SIG-M5 treated with dmso at 0.1 percent for 504 hours (cell line): Measurements from ENCODE around the gene LDLRAD4.

Source experiments
- DNase-seq: peaks from one replicate; lab custom pipeline; 2025; ENCODE audit not compliant: unreplicated experiment; lab: John Stamatoyannopoulos, UW

LDLRAD4 gene

GRCh38 chr18:13577781-13578180, 359.2 kb downstream of the LDLRAD4 start:
- no peak for DNase-seq

DNA sequence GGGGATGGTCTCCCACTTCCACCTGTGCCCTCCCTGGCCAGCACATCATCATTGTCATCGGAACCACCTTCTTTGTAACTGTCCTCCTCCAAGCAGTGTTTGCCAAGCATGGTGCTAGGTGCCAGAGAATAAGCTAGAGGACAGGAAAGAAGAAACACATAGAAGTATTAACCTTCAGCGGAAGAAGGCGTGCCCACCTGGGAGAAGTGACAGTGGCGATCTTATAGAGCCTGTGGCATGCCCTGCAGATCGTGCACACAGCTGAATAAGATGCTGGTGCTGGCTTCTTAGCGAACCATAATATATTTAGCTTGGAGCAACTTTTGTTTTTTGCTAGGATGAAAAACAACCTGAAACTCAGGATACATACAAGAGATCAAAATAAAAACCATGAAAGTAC, 359.8 kb downstream of the LDLRAD4 start:
- no peak for DNase-seq

- no peak for DNase-seq
Observed at GRCh38 chr18:13579874-13580273, 361.3 kb downstream of the LDLRAD4 start.

DNA sequence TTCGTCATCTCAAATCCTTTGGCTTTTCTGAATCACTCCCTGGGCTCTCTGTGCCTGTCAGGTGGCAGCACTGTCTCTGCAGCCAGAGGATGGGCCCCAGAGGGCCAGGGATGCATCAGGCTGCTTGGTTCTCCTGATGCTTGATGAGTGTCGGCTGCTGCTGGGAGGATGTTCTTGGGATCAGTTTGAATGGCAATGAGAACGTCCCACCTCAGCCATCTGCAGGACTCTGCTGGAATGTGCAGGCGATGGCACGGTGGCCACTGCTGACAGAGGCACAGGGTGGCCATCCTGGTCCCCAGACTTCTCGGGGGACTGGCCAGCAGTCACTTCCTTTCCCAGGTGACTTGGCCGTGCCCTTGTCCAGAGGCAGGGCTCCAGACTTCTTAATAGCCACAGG, 361.8 kb downstream of the LDLRAD4 start:
- no peak for DNase-seq

GRCh38 chr18:13580991-13581390, 362.4 kb downstream of the LDLRAD4 start:
- no peak for DNase-seq

DNA sequence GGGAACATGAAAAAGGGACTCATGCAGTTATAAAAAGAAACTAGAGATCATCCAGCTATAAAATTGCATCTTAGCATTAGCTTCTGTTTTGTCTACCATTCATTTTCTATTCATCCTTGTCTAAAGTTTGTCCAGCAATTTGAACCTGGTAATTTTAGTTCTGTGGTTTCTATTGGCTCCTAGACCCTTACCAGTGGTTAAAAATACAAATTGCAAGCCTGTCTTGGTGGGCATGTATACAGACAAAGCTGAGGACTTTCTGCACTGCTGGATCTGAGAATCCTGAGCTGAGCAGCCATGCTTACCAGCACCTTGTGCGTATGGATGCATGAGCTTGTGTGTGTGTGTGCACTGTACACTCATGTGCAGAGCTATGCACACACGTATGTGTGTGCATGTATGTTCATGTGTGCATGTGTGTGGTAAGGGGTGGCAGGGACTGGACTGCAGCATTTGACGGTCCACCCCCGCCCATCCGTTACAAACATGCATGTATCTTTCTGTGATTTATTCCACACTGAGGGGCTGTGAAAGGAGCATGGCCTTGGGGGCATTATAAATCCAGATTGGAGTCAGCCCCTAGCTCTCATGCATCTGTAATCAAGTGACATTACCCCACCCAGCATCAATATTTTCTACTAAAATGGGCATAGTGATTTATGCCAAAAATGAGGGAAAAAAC, 363.1 kb downstream of the LDLRAD4 start:
- no peak for DNase-seq

DNA sequence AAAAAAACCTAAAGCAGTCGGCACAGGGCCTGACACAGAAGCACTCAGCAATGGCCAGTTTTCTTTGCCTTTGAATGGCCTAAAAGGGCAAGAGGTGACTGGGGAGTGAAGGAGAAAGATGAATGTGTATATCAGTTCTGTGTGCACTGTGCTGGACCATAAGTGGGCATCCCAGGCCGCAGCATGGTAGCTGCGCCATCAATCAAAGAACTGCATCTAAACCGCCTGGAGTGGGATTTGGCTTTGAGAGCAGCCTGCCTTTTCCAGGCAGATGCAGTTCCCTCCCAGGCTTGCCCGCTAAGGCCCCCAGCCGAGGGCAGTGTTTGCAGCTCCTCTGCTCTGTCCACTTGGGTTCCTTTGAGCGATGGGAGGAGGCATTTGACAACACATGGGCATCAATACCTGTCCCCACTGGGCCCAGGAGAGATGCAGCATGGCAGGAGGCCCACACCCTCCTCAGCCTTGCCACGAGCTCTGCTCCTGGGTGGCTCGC, 363.7 kb downstream of the LDLRAD4 start:
- no peak for DNase-seq

DNA sequence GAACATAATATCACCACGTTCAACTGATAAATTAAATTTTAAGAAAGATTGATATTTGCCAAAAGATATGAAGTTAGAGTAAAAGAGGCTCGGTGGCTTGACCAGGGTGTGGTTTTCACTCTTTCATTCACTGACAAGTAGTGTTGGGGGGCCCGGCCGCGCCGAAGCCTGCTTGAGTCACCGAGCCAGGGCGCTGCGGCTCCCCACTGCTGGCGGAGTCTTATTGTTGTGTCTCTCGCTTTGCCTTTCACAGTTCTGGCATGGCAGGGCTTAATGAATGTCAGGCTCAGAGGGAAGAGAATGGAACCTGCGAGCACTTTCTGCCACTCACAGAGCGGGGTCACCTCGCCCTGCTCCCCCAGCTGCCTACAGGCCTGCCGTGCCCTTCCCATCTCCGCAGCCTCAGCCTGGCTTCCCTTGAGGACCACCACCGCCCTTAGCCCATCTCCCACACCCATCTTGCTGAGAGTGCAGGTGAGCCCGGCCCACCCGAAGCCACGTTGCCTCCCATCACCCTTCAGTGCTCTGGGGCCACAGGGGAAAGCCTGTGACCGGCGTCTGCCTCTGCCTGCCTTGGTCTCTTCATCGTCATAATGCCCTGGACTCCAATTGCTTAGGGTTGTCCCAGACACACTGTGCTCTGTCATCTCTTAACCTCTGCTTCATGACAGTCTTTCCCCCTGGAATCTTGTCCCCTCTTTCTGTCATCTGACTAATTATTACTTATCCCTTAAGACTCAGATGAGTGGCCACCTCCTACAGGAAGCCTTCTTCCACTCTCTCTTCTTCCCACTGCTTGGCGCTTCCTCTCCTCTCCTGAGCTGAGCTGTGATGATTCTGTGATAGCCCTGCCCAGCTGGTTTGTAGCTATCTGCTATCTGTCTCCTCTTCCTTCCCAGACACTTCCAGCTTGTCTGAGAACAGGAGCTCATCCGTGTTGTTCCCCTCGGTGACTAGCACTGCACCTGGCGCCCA, 365.3 kb downstream of the LDLRAD4 start:
- no peak for DNase-seq

GRCh38 chr18:13584825-13585224, 366.3 kb downstream of the LDLRAD4 start:
- no peak for DNase-seq

DNA sequence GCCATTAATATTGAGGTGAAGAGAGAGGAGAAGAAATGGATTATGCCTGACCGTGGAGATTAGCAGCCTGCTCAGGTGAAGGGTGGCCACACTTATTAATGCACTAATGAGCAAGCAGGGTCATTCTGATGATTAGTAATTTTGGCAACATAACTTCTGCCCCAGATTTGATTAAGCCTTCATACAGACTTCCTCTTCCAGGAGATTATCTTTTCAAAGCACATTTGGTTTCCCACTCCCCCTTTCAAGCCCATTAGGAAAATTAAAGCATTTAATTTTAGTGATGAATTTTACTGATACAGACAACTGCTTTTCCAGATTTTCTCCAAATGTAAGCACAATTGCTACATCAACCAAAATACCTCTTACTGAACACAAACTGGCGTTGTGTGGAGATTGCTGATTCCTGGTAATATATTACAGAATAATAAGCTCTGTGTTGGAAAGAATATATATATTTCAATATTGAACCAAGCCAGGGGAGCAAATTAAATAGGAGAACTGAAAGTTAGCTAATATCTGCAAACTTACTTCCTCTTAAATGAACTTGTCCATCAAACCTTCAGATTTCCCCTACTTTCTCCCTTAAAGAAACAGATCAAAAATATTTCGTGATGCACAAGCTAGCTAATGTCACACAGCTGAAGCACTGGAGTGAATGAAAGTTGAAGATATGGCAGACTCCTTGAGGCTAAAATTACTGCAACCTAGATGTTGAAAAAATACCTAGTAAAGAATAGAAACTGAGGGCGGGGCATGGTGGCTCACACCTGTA, 367.0 kb downstream of the LDLRAD4 start:
- peak; percentile 66 for DNase-seq

- no peak for DNase-seq
Observed at GRCh38 chr18:13587001-13587400, 368.4 kb downstream of the LDLRAD4 start.

- DNase-seq: no peak
Observed at GRCh38 chr18:13587477-13587876, 368.9 kb downstream of the LDLRAD4 start.

- no peak for DNase-seq
Observed at GRCh38 chr18:13587937-13588336, 369.4 kb downstream of the LDLRAD4 start.

DNA sequence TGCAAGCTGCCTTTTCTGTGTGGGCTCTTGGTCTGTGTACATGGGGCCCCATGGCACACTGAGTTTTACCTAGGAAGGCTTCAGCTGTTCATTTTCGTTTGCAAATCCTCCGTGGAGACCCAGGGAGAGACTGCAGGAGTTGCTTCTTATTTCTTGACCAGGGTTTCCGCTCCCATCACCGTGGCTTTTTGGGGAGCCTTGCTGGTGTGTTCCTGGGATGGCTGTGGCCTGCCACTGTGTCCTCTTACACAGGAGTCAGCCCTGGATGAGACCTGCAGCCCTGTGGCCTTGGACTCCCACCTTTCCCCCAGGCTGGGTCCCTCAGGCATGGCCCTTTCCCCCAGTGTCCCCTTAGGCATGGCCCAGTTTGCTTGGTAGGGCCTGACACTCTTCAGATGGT, 370.8 kb downstream of the LDLRAD4 start:
- no peak for DNase-seq

- no peak for DNase-seq
Observed at GRCh38 chr18:13589943-13590342, 371.4 kb downstream of the LDLRAD4 start.

- no peak for DNase-seq
Observed at GRCh38 chr18:13592246-13592645, 373.7 kb downstream of the LDLRAD4 start.

DNA sequence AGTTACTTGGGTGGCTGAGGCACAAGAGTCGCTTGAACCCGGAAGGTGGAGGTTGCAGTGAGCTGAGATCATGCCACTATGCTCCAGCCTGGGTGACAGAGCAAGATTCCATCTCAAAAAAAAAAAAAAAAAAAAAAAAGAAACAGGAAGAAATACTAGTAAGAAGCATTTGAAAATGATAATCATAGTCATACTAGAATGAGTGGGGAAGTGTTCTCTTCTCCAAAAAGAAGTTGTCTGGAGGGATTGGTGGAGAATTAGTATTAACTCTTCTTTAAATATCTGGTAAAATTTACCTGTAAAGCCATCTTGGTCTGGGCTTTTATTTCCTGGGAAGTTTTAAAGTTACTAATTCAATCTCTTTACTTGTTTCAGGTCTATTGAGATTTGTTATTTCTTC, 376.0 kb downstream of the LDLRAD4 start:
- no peak for DNase-seq

GRCh38 chr18:13597068-13597467, 378.5 kb downstream of the LDLRAD4 start:
- no peak for DNase-seq

- no peak for DNase-seq
Observed at GRCh38 chr18:13598591-13598990, 380.0 kb downstream of the LDLRAD4 start.

- DNase-seq: no peak
Observed at GRCh38 chr18:13599031-13599430, 380.5 kb downstream of the LDLRAD4 start.

DNA sequence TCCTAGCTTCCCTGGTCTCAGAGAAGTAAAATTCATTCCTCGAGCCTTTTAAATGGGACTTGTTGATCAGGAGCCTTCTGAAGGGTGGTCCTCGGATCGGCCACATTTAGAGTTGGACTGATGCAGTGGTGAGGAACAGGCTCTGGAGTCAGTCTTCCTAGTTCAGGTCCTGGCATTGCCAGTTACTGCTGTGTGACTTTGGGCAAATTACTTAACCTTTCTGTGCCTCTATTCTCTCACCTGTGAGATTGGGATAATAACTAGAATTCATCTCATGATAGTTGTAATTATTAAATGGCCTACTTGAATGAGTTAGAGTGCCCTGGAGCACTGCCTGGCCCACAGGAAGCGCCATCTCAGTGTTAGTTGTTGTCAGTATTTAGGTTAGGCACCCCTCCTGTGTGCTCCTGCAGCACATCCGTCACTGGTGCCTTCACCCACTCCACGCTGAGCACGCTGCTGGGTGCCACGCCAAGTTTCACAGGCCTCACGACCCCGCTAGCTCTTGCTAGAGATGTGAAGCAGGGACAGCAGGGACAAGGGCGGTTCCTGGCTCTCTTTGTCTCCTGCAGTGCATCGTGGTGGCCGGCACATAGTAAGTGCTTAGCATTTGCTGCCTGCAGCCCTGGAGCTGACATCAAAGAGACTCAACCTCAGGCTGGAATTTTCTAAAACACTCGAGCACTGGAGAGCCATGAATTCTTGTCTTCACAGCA, 384.9 kb downstream of the LDLRAD4 start:
- no peak for DNase-seq
